Left kidney (tissue), 2 donors: ENCODE measurements around the gene NBL1. TPM values are rescaled to one million over a fixed set of nuclear protein-coding genes. Genes with fewer than 3 reads are reported as not detected.

Experiments used
- DNase-seq: peaks from one replicate; pipeline ENCODE4 v3.0.0-alpha.2; 2013
- polyA plus RNA-seq: library from polyadenylated mRNA; unstranded; fragments of 120-200 nt; gene quantifications from one replicate; pipeline ENCODE4 v1.2.1, GENCODE V29; 2013; ENCODE audit not compliant: insufficient read length

The NBL1 gene
- polyA plus RNA-seq, 1 donor = 16.5 TPM

- no peak for DNase-seq
Observed at GRCh38 chr1:19698181-19698580, 54.1 kb downstream of the NBL1 start.

DNA sequence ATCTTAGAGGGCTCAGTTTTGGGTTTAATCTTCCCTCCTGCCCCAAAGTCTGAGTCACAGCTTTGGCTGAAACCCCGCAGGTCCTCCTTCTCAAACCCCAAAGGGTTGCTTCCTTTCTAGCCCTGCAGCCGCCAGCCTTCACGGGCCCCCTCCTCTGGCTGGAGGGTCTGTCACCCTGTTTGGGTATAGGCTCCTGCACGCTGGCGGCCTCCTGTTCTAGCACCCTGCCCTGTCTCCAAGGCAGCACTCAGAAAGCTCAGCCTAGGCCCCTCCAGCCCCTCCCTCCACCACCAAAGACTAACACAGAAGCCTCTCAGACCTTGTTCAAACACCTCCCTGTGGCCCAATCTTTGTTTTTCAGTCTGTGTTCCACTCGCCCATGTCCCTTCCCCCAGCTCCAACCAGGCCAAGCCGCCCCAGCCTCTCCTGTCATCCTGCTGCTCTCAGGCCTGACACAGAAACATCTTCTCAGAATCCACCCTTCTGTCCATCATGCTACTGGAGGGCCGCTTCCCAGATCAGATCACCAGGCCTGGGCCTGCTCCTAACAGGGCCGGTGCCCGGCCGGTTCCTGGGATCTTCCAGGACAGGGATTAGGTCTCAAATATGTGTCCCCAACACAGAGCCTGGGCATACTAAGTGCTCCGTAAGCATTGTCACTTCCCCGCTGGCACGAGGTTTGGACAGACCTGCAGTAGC is 56.1 kb downstream of the NBL1 start:
- DNase-seq = no peak

GRCh38 chr1:19703280-19703679 is 59.2 kb downstream of the NBL1 start:
- no peak for DNase-seq

DNA sequence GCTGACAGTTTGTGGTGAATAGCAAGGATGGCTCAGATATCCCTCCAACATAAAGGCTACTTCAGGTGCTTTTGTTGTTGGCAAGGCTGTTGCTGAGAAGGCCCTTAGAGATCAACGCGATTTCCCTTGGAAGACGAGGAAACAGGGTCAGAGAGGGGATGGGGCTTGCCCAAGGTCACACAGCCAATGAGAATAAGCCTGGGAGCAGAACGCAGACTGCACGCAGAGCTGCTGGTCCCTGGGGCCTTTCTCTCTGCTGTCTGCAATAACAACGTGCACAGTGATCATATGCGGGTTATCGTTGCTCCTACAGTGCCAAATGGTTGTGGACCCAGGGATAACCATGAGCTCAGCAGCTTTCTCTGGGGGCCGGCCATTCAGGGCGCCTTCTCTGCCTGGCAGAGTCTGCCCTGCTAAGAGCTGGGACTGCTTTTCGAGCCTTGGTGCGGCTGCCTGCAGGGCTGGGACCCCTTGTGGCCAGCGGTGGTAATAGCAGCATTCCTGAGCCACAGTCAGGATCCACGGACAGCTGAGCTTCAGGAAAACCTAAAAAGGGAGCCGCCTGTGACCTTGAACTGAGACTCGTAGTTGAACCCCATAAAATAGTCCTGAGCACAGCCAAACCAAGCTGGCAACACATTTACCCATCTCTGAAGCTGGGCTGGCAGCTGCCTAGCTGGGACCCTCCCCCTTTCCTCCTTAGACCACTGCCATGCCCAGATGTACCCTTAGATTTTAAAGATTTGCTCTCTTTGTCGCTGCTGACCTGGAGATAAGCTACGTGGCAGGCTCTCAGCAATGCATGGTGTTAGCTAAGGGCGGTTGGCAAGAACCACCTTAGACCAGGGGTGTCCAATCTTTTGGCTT is 60.4 kb downstream of the NBL1 start:
- DNase-seq = peak; percentile 58

- DNase-seq = no peak
Observed at GRCh38 chr1:19705464-19705863, 61.4 kb downstream of the NBL1 start.

DNA sequence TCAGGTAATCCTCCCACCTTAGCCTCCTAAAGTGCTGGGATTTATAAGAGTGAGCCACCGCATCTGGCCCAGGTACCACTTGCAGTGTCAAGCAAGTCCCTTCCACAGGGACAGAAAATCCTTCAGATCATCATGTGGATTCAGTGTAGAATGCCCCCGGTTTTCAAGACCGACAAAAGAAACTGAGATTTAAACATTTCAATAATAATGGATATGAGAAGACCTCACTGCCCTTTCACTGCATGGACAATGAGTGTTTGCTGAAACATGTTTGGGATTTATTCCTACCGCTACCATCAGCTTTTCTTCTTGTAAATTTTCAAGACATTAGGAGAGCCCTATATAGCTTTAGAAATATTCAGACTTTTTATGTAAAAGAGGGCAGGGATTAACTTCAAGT is 62.0 kb downstream of the NBL1 start:
- DNase-seq = no peak

Other genes with a start within 250 kb of the NBL1 start
- gene CAPZB, start 158.8 kb upstream of the NBL1 start, polyA plus RNA-seq = 217 TPM
- gene HTR6, start 20.6 kb downstream of the NBL1 start, polyA plus RNA-seq = 1.6 TPM
- gene TMCO4, start 155.6 kb downstream of the NBL1 start, polyA plus RNA-seq = 19.4 TPM
- gene RNF186, start 171.0 kb downstream of the NBL1 start, polyA plus RNA-seq = 0.25 TPM
- gene OTUD3, start 238.1 kb downstream of the NBL1 start, polyA plus RNA-seq = 28.2 TPM